K562 (cell line): ENCODE measurements around the gene NCOA1. TPM values are rescaled to one million over a fixed set of nuclear protein-coding genes. Genes with fewer than 3 reads are reported as not detected.

ENCODE experiments used
- ATAC-seq: fragments of 200-7000 bp; cut with Tn5 transposase; 3 replicates; pipeline ENCODE4 v1.9.1; 2020; ENCODE audit warnings: moderate library complexity
- BruUV-seq: library from RNA; stranded (reverse); fragments of 400-500 nt; replicated peaks from 2 replicates; lab custom pipeline; 2021; lab: Mats Ljungman, UMichigan
- CTCF ChIA-PET: fragments of 300-600 bp; formaldehyde crosslinking; extraction: SDS; loops from one replicate; lab custom pipeline; 2021; ENCODE audit warnings: low intra/inter-chr PET ratio; lab: Yijun Ruan, JAX
- POLR2A ChIA-PET: fragments of 300-600, 350-650 bp; sonication (Branson Sonifier 250); formaldehyde crosslinking; extraction: SDS; loops from one replicate; lab custom pipeline; 2021; ENCODE audit warnings: antibody characterized with exemption, inconsistent platforms; lab: Yijun Ruan, JAX
- DNase-seq, 4 experiments: peaks; one replicate each; pipeline versions ENCODE4 v3.0.0 to v3.0.0-alpha.2; 2011 to 2018; ENCODE audit warnings: low spot score in 3 of 4, mixed read lengths in 3 of 4; ENCODE audit errors: extremely low read depth in 1 of 4
- FAIRE-seq: peaks from 2 replicates; lab custom pipeline; 2011; peaks lifted over from hg19 to GRCh38; lab: Jason Lieb, UNC
- H2AFZ ChIP-seq: 2 replicates; pipeline ENCODE4 v1.6.0; 2011; ENCODE audit warnings: low read depth, low read length, control low read depth, inconsistent platforms
- H3K27ac ChIP-seq: fragments of 200-600 bp; 3 replicates; pipeline ENCODE4 v1.8.0; 2011; ENCODE audit warnings: low read depth, mild to moderate bottlenecking, control low read depth, inconsistent platforms, low read length, moderate library complexity, mixed read lengths; ENCODE audit errors: extremely low read depth
- H3K27me3 ChIP-seq, 2 experiments: fragments of 300-600 bp in 1 of 2; 2 replicates in 1 of 2; 3 replicates in 1 of 2; pipeline versions ENCODE4 v1.6.0 to v1.8.0; 2011; ENCODE audit warnings: inconsistent platforms in 2 of 2, low read length in 2 of 2, mild to moderate bottlenecking in 1 of 2, mixed read lengths in 1 of 2, moderate library complexity in 1 of 2; ENCODE audit not compliant: control insufficient read depth in 2 of 2, insufficient read depth in 2 of 2
- H3K36me3 ChIP-seq: fragments of 300-600 bp; 3 replicates; pipeline ENCODE4 v1.8.0; 2011; ENCODE audit warnings: mild to moderate bottlenecking, low read length, inconsistent platforms; ENCODE audit not compliant: control insufficient read depth, insufficient read depth
- H3K4me1 ChIP-seq, 2 experiments: fragments of 200-600 bp in 1 of 2; replicated peaks in 1 of 2; 2 replicates in 1 of 2; 3 replicates in 1 of 2; pipeline versions ENCODE4 v1.5.1 to v1.8.0; 2011; ENCODE audit warnings: inconsistent platforms in 2 of 2, low read length in 2 of 2, mild to moderate bottlenecking in 1 of 2, mixed read lengths in 1 of 2, moderate library complexity in 1 of 2; ENCODE audit not compliant: control insufficient read depth in 2 of 2, insufficient read depth in 2 of 2
- H3K4me2 ChIP-seq: 2 replicates; pipeline ENCODE4 v1.6.1; 2011; ENCODE audit warnings: low read length, control low read depth, inconsistent platforms, mixed read lengths; ENCODE audit not compliant: insufficient read depth
- H3K4me3 ChIP-seq: fragments of 200-600 bp; sonication (generic), shearing (Covaris generic); 2 replicates; pipeline ENCODE4 v1.5.1; 2016; ENCODE audit warnings: control low read depth, inconsistent platforms
- H3K79me2 ChIP-seq: fragments of 200-600 bp; 3 replicates; pipeline ENCODE4 v1.8.0; 2011; ENCODE audit warnings: low read length, inconsistent platforms; ENCODE audit not compliant: control insufficient read depth, insufficient read depth
- H3K9ac ChIP-seq, 2 experiments: 2 replicates each; pipeline versions ENCODE4 v1.6.0 to v1.6.1; 2011; ENCODE audit warnings: low read depth in 2 of 2, low read length in 2 of 2, control low read depth in 1 of 2, inconsistent platforms in 1 of 2, mild to moderate bottlenecking in 1 of 2, mixed read lengths in 1 of 2; ENCODE audit not compliant: insufficient read depth in 1 of 2
- H3K9me1 ChIP-seq: one replicate; pipeline ENCODE4 v1.6.0; 2011; ENCODE audit warnings: inconsistent platforms, mild to moderate bottlenecking, low read length, moderate library complexity; ENCODE audit not compliant: control insufficient read depth, insufficient read depth
- H3K9me3 ChIP-seq: replicated peaks from 2 replicates; pipeline ENCODE4 v1.5.1; 2011; ENCODE audit warnings: low read depth, low read length, inconsistent platforms; ENCODE audit not compliant: control insufficient read depth, insufficient read depth
- H4K20me1 ChIP-seq: replicated peaks from 2 replicates; pipeline ENCODE4 v1.6.1; 2011; ENCODE audit warnings: low read length, inconsistent platforms, mixed read lengths; ENCODE audit not compliant: control insufficient read depth, insufficient read depth
- ARID3B ChIP-seq: fragments of 250-450 bp; sonication (Bioruptor Pico); IDR thresholded peaks from 2 replicates; pipeline ENCODE4 v1.4.0; 2020; ENCODE audit warnings: borderline replicate concordance
- FOXK2 ChIP-seq, 2 experiments: fragments of 450-650 bp; IDR thresholded peaks in 1 of 2; conservative IDR thresholded peaks in 1 of 2; 2 replicates each; pipeline ENCODE4 v1.6.1; 2016; ENCODE audit warnings: low read depth in 2 of 2, mild to moderate bottlenecking in 1 of 2
- HDAC8 ChIP-seq: fragments of 450-650 bp; IDR thresholded peaks from 2 replicates; pipeline ENCODE4 v1.6.1; 2016; ENCODE audit warnings: mild to moderate bottlenecking, missing genetic modification characterization, moderate library complexity, missing compliant biosample characterization
- KAT8 ChIP-seq: fragments of 450-650 bp; IDR thresholded peaks from 2 replicates; pipeline ENCODE4 v1.6.1; 2016; ENCODE audit warnings: low read depth, mild to moderate bottlenecking
- OTX1 ChIP-seq: fragments of 450-650 bp; formaldehyde crosslinking; IDR thresholded peaks from 2 replicates; pipeline ENCODE4 v1.4.0; 2022; ENCODE audit warnings: mild to moderate bottlenecking
- PML ChIP-seq: IDR thresholded peaks from 2 replicates; pipeline ENCODE4 v1.6.1; 2012; ENCODE audit warnings: low read length, inconsistent platforms
- SRSF9 ChIP-seq: fragments of 200-400 bp; formaldehyde crosslinking; IDR thresholded peaks from 2 replicates; pipeline ENCODE4 v1.6.1; 2017; ENCODE audit warnings: low read depth, low read length, borderline replicate concordance
- YBX1 ChIP-seq: fragments of 450-650 bp; IDR thresholded peaks from 2 replicates; pipeline ENCODE4 v1.7.1; 2016; ENCODE audit warnings: mild to moderate bottlenecking
- ZC3H8 ChIP-seq: fragments of 450-650 bp; IDR thresholded peaks from 2 replicates; pipeline ENCODE4 v1.6.1; 2017
- ZNF766 ChIP-seq: fragments of 200-800 bp; sonication (Bioruptor generic); conservative IDR thresholded peaks from 2 replicates; pipeline ENCODE4 v1.6.1; 2016; ENCODE audit warnings: missing genetic modification characterization, missing compliant biosample characterization
- WGBS: fragments of 100-300 bp; shearing (Covaris generic); methylation state at CpG from one replicate; pipeline ENCODE4 v1.1.6; 2016; ENCODE audit warnings: low coverage, mixed read lengths; ENCODE audit not compliant: insufficient coverage; ENCODE audit errors: missing lambda C conversion rate; 5-methylcytosine and 5-hydroxymethylcytosine counted together
- in situ Hi-C: fragments of 300-500 bp; cut with MboI; formaldehyde crosslinking; loops from 4 replicates; pipeline ENCODE4 v1.15.0; 2018; ENCODE audit warnings: inconsistent platforms, mixed read lengths
- intact Hi-C: fragments of 100-400 bp; cut with micrococcal nuclease; formaldehyde crosslinking; loops from 2 replicates; pipeline ENCODE4 v1.14.2; 2022
- polyA plus RNA-seq, 8 experiments: library from polyadenylated mRNA; depleted of rRNA in 4 of 8; stranded (reverse) in 5 of 8; unstranded in 3 of 8; fragments of >200 nt; fragmentation: Nextera tagmentation in 2 of 8; fragmentation: Illumina TruSeq in 1 of 8; extraction: Ambion mirVana in 2 of 8; extraction: Trizol in 1 of 8; gene quantifications; 2 replicates each; pipeline versions ENCODE4 v1.2.1 to v1.2.3, GENCODE V29; 2011 to 2014; ENCODE audit warnings: inconsistent platforms in 1 of 8, missing spikeins in 1 of 8
- total RNA-seq, 7 experiments: library from RNA; depleted of rRNA in 6 of 7; stranded (reverse); fragments of >200 nt in 6 of 7; fragmentation: Illumina TruSeq in 2 of 7; extraction: Trizol in 2 of 7; gene quantifications; 2 replicates each; pipeline versions ENCODE4 v1.2.1 to v1.2.3, GENCODE V29; 2011 to 2021; ENCODE audit warnings: low replicate concordance in 1 of 7

Gene NCOA1
- total and polyA plus RNA-seq, 9 of the 15 experiments (the other 6 are each of a cell fraction or from before 2014, with no cell fraction given) = 4.9 to 25.7 (median 17.0) TPM

- CTCF ChIA-PET = no interaction called here
- peaks cover 3 to 20% of the 10 kb centered on the region in 2 experiments; a peak in 3 of 5 replicates for H3K4me1 ChIP-seq
- intact Hi-C loops = no loop called here
- H3K4me3 ChIP-seq = no peak overlapping the region
- WGBS = 54% methylated on average over 2 of the region's 2 CpGs
- no peak overlapping the region for H3K27ac ChIP-seq
- H2AFZ ChIP-seq = no peak overlapping the region
- no peaks in the 10 kb centered on the region; the same call in 1 of the 2 replicates for H4K20me1 ChIP-seq
- BruUV-seq = no TSS peak
- DNase-seq = no peak
- no peak for ATAC-seq
- no peaks in the 10 kb centered on the region for H3K9me3 ChIP-seq
- no peaks in the 10 kb centered on the region for H3K36me3 ChIP-seq
- no peaks in the 10 kb centered on the region for H3K27me3 ChIP-seq
- TF ChIP-seq ARID3B (no peak), KAT8 (no peak), ZC3H8 (no peak), YBX1 (no peak), PML (no peak), ZNF766 (no peak), SRSF9 (no peak), OTX1 (CRISPR knock-in tag) (no peak), FOXK2 (conservative IDR thresholded peaks at IDR 0.05 in 1 of 2, IDR thresholded peaks at IDR 0.05 in 1 of 2; ENCODE audit: low read depth in 2 of 2) (no peak), HDAC8 (no peak)
- TF ChIP-seq, all 486 proteins: peak for 0
- Histone ChIP-seq H3K79me2 (peaks cover 81% of the 10 kb centered on the region), H3K9ac (no peak overlapping the region), H3K4me2 (no peak overlapping the region), H3K9me1 (no peaks in the 10 kb centered on the region)
- no peak for FAIRE-seq
- POLR2A ChIA-PET = no interaction called here
- in situ Hi-C loops = no loop called here
These were observed 20.1 kb downstream of the NCOA1 start for GRCh38 chr2:24511198-24511597.
